A549 (cell line): ENCODE measurements around the gene ZNF740. TPM values are rescaled to one million over a fixed set of nuclear protein-coding genes. Genes with fewer than 3 reads are reported as not detected.
"Not testable (repeated sequence)": the region's sequence is repeated elsewhere in the genome, so short reads cannot be mapped to it uniquely, and the experiment has no call there.

Experiments
- ATAC-seq, 2 experiments: fragments of 200-7000 bp in 1 of 2; fragments of >200 bp in 1 of 2; cut with Nextera tagmentation in 1 of 2; cut with Tn5 transposase in 1 of 2; 3 replicates each; pipeline versions ENCODE4 v1.8.0 to v1.9.1; 2018 to 2020; ENCODE audit warnings: mild to moderate bottlenecking in 1 of 2, moderate library complexity in 1 of 2
- CTCF ChIA-PET: fragments of 300-600 bp; sonication (Branson Sonifier 250); formaldehyde crosslinking; extraction: SDS; loops from one replicate; lab custom pipeline; 2021; ENCODE audit warnings: antibody characterized with exemption, inconsistent platforms; lab: Yijun Ruan, JAX
- POLR2A ChIA-PET: fragments of 350-600 bp; formaldehyde crosslinking; extraction: SDS; loops from one replicate; lab custom pipeline; 2021; ENCODE audit warnings: antibody characterized with exemption, inconsistent platforms; lab: Yijun Ruan, JAX
- DNase-seq, 2 experiments: peaks; one replicate each; pipeline versions ENCODE4 v3.0.0 to v3.0.0-alpha.2; 2011 to 2016; ENCODE audit warnings: low read depth in 1 of 2, low spot score in 1 of 2
- FAIRE-seq: peaks from 2 replicates; lab custom pipeline; 2011; peaks lifted over from hg19 to GRCh38; lab: Jason Lieb, UNC
- H3K27ac ChIP-seq, 2 experiments: fragments of >200 bp; sonication (Bioruptor Twin); formaldehyde crosslinking; 3 replicates each; pipeline ENCODE4 v1.5.1; 2016 to 2017
- H3K4me1 ChIP-seq: fragments of >200 bp; sonication (Bioruptor Twin); formaldehyde crosslinking; 3 replicates; pipeline ENCODE4 v1.6.1; 2016
- H3K4me2 ChIP-seq: fragments of >200 bp; sonication (Bioruptor Twin); formaldehyde crosslinking; 3 replicates; pipeline ENCODE4 v1.6.1; 2016
- H3K4me3 ChIP-seq: fragments of >200 bp; sonication (Bioruptor Twin); formaldehyde crosslinking; 3 replicates; pipeline ENCODE4 v1.5.1; 2016
- H3K9me3 ChIP-seq: fragments of >200 bp; sonication (Bioruptor Twin); formaldehyde crosslinking; 3 replicates; pipeline ENCODE4 v1.6.1; 2016
- CHD2 ChIP-seq: fragments of 150-350 bp; IDR thresholded peaks from 2 replicates; pipeline ENCODE4 v1.6.1; 2014; ENCODE audit warnings: low read length; ENCODE audit not compliant: partially characterized antibody
- EP300 ChIP-seq, 2 experiments: fragments of >200 bp; sonication (Bioruptor Twin); formaldehyde crosslinking; IDR thresholded peaks; 2 replicates in 1 of 2; 3 replicates in 1 of 2; pipeline ENCODE4 v1.6.1; 2016 to 2017
- ESRRA ChIP-seq: fragments of 150-350 bp; IDR thresholded peaks from 2 replicates; pipeline ENCODE4 v1.6.1; 2014; ENCODE audit warnings: mild to moderate bottlenecking, low read length, borderline replicate concordance
- FOSB ChIP-seq: fragments of 250-450 bp; sonication (Bioruptor Pico); IDR thresholded peaks from 2 replicates; pipeline ENCODE4 v1.5.0; 2020; ENCODE audit warnings: mild to moderate bottlenecking, moderate library complexity
- FOSL2 ChIP-seq, 2 experiments: fragments of 450-650 bp in 1 of 2; fragments of >200 bp in 1 of 2; sonication (Bioruptor Twin) in 1 of 2; formaldehyde crosslinking; IDR thresholded peaks; 2 replicates each; pipeline versions ENCODE4 v1.5.0 to v1.6.1; 2016 to 2020; ENCODE audit warnings: mild to moderate bottlenecking in 1 of 2, moderate library complexity in 1 of 2
- GATA3 ChIP-seq: IDR thresholded peaks from 2 replicates; pipeline ENCODE4 v1.6.1; 2012; ENCODE audit warnings: borderline replicate concordance
- HOXA7 ChIP-seq: fragments of 250-450 bp; sonication (Bioruptor Pico); IDR thresholded peaks from 2 replicates; pipeline ENCODE4 v1.5.0; 2020; ENCODE audit warnings: mild to moderate bottlenecking, moderate library complexity
- HOXB13 ChIP-seq: fragments of 250-450 bp; sonication (Bioruptor Pico); IDR thresholded peaks from 2 replicates; pipeline ENCODE4 v1.5.0; 2020; ENCODE audit warnings: low read depth, mild to moderate bottlenecking, moderate library complexity
- JUNB ChIP-seq: fragments of >200 bp; sonication (Bioruptor Twin); formaldehyde crosslinking; IDR thresholded peaks from 2 replicates; pipeline ENCODE4 v1.6.1; 2016
- KDM1A ChIP-seq: fragments of 200-600 bp; sonication (generic); IDR thresholded peaks from 2 replicates; pipeline ENCODE4 v1.6.1; 2016; ENCODE audit warnings: low read depth, mild to moderate bottlenecking
- KDM5A ChIP-seq: fragments of 200-600 bp; sonication (generic); IDR thresholded peaks from 2 replicates; pipeline ENCODE4 v1.6.1; 2016; ENCODE audit warnings: antibody characterized with exemption, mild to moderate bottlenecking
- MAFK ChIP-seq: fragments of 450-650 bp; IDR thresholded peaks from 2 replicates; pipeline ENCODE4 v1.6.1; 2014; ENCODE audit not compliant: partially characterized antibody
- NFE2L2 ChIP-seq: fragments of 150-350 bp; conservative IDR thresholded peaks from 2 replicates; pipeline ENCODE4 v1.6.1; 2014; ENCODE audit warnings: low read length
- PHF8 ChIP-seq: fragments of 200-600 bp; sonication (generic); IDR thresholded peaks from 2 replicates; pipeline ENCODE4 v1.6.1; 2016; ENCODE audit warnings: low read depth, mild to moderate bottlenecking, antibody characterized with exemption, moderate library complexity, borderline replicate concordance
- POLR2AphosphoS2 ChIP-seq: conservative IDR thresholded peaks from 2 replicates; pipeline ENCODE4 v1.6.1; 2012; ENCODE audit warnings: low read length, improper control_type of control experiment, inconsistent platforms
- RCOR1 ChIP-seq: fragments of 150-350 bp; IDR thresholded peaks from 2 replicates; pipeline ENCODE4 v1.6.1; 2014; ENCODE audit warnings: antibody characterized with exemption, low read length, low read depth
- RFX5 ChIP-seq: fragments of 450-650 bp; IDR thresholded peaks from 2 replicates; pipeline ENCODE4 v1.7.1; 2014; ENCODE audit warnings: antibody characterized with exemption, mild to moderate bottlenecking, moderate library complexity
- SREBF2 ChIP-seq: fragments of 450-650 bp; IDR thresholded peaks from 2 replicates; pipeline ENCODE4 v1.6.1; 2014; ENCODE audit warnings: mild to moderate bottlenecking, moderate library complexity
- ZC3H11A ChIP-seq: fragments of 450-650 bp; IDR thresholded peaks from 2 replicates; pipeline ENCODE4 v1.6.1; 2014; ENCODE audit warnings: antibody characterized with exemption, mild to moderate bottlenecking
- ZSCAN20 ChIP-seq: fragments of 250-450 bp; sonication (Bioruptor Pico); IDR thresholded peaks from 2 replicates; pipeline ENCODE4 v1.8.0; 2022; ENCODE audit warnings: mild to moderate bottlenecking, moderate library complexity
- WGBS: methylation state at CpG from one replicate; pipeline ENCODE4 v1.1.6; 2017; ENCODE audit errors: missing lambda C conversion rate; 5-methylcytosine and 5-hydroxymethylcytosine counted together
- polyA plus RNA-seq, 4 experiments: library from polyadenylated mRNA; depleted of rRNA in 3 of 4; stranded (reverse); fragments of >200 nt; fragmentation: RNase III in 1 of 4; extraction: RNeasy Plus Mini Kit Qiagen cat#74134 plus additional on column Dnase treatment in 1 of 4; gene quantifications; 2 replicates in 3 of 4; 3 replicates in 1 of 4; pipeline ENCODE4 v1.2.3, GENCODE V29; 2011 to 2017
- TF ChIP-seq, protein P1 (sequence below): IDR thresholded peaks from 2 replicates; pipeline ENCODE4 v1.6.1; 2012
- TF ChIP-seq, protein P2 (sequence below): fragments of >200 bp; sonication (Bioruptor Twin); formaldehyde crosslinking; IDR thresholded peaks from 3 replicates; pipeline ENCODE4 v1.5.1; 2016
- TF ChIP-seq, protein P3 (sequence below): fragments of 250-450 bp; sonication (Bioruptor Pico); IDR thresholded peaks from 2 replicates; pipeline ENCODE4 v1.5.0; 2021; ENCODE audit warnings: mild to moderate bottlenecking, moderate library complexity, borderline replicate concordance
- TF ChIP-seq, protein P4 (sequence below): fragments of 150-350 bp; IDR thresholded peaks from 2 replicates; pipeline ENCODE4 v1.6.1; 2014; ENCODE audit warnings: low read depth, mild to moderate bottlenecking, low read length
- TF ChIP-seq, protein P5 (sequence below): fragments of >200 bp; sonication (Bioruptor Twin); formaldehyde crosslinking; IDR thresholded peaks from 2 replicates; pipeline ENCODE4 v1.6.1; 2016

ZNF740 gene
- polyA plus RNA-seq, 2 of the 4 experiments (the other 2 are of a cell fraction) = 15.1 to 28.8 TPM

DNA sequence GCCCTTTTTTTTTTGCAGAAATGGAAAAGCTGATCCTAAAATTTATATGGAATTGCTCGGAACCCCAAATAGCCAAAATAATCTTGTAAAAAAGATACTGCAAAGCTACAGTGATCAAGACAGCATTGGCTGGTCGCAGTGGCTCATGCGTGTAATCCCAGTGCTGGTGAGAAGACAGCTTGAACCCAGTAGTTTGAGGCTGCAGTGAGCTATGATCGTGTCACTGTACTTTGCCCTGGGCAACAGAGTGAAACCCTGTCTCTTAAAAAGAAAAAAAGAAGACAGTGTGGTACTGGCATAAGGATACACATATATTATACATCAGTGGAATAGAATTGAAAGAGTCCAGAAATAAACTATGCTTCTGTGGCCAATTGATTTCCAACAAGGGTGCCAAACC is 21.1 kb downstream of the ZNF740 start:
- FAIRE-seq (no peak), DNase-seq (no peak), ATAC-seq (no peak)
- TF ChIP-seq ZSCAN20 (CRISPR knock-in tag) (no peak), KDM1A (no peak), CHD2 (no peak), ESRRA (no peak)
- Histone ChIP-seq H3K9me3 (no peaks in the 10 kb centered on the region), H3K4me3 (no peak overlapping the region), H3K4me2 (no peak overlapping the region), H3K27ac (no peak overlapping the region), H3K4me1 (peaks cover 13% of the 10 kb centered on the region)
- ChIA-PET POLR2A (no interaction called here), CTCF (interaction anchor here (0.9 to 36.2 kb wide), 7 partner anchors 10 to 154 kb away, joined by 3 to 1046 read pairs (median 163); partner anchors contain the start of genes CSAD, ITGB7, MYG1 and PFDN5)
- 67% methylated on average over 4 of the region's 4 CpGs for WGBS

DNA sequence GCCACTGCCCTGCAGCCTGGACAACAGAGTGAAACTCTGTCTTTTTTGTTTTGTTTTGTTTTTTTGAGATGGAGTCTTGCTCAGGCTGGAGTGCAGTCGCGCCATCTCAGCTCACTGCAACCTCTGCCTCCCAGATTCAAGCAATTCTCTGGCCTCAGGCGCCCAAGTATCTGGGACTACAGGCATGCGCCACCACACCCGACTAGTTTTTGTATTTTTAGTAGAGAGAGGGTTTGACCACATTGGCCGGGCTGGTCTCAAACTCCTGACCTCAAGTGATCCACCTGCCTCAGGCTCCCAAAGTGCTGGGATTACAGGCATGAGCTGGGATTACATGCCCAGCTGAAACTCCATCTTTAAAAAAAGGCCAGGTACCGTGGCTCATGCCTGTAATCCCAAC is 21.8 kb downstream of the ZNF740 start:
- H3K4me2 ChIP-seq, H3K27ac ChIP-seq, FAIRE-seq, ATAC-seq, POLR2A ChIA-PET, H3K9me3 ChIP-seq, DNase-seq, H3K4me3 ChIP-seq: not testable (repeated sequence)
- peaks cover 11% of the 10 kb centered on the region for H3K4me1 ChIP-seq
- WGBS = 77% methylated on average over 7 of the region's 7 CpGs
- CTCF ChIA-PET = interaction anchor here (1.7 to 36.2 kb wide), 6 partner anchors 9 to 137 kb away, joined by 5 to 1046 read pairs (median 307); partner anchors contain the start of genes CSAD, ITGB7, MYG1 and PFDN5

DNA sequence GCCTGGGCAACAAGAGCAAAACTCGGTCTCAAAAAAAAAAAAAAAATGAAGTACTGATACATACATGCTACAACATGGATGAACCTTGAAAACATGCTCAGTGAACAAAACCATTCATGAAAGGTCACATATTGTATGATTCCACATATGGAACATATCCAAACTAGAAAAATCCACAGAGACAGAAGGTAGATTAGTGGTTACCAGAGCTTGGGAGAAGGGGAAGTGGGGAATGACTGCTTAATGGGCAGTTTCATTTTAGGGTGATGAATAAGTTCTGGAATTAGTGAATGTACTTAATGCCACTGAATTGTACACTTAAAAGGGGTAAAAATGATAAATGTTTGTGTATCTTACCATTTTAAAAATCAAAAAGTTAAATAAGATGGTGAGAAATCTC is 23.8 kb downstream of the ZNF740 start:
- TF ChIP-seq ZC3H11A = no peak
- TF ChIP-seq, protein P1, sequence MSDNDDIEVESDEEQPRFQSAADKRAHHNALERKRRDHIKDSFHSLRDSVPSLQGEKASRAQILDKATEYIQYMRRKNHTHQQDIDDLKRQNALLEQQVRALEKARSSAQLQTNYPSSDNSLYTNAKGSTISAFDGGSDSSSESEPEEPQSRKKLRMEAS = no peak
- no peak for TF ChIP-seq RFX5
- no peak for TF ChIP-seq EP300 (IDR thresholded peaks at IDR 0.05)
- no peak for TF ChIP-seq PHF8
- TF ChIP-seq, protein P2, sequence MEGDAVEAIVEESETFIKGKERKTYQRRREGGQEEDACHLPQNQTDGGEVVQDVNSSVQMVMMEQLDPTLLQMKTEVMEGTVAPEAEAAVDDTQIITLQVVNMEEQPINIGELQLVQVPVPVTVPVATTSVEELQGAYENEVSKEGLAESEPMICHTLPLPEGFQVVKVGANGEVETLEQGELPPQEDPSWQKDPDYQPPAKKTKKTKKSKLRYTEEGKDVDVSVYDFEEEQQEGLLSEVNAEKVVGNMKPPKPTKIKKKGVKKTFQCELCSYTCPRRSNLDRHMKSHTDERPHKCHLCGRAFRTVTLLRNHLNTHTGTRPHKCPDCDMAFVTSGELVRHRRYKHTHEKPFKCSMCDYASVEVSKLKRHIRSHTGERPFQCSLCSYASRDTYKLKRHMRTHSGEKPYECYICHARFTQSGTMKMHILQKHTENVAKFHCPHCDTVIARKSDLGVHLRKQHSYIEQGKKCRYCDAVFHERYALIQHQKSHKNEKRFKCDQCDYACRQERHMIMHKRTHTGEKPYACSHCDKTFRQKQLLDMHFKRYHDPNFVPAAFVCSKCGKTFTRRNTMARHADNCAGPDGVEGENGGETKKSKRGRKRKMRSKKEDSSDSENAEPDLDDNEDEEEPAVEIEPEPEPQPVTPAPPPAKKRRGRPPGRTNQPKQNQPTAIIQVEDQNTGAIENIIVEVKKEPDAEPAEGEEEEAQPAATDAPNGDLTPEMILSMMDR = no peak
- no peak for FAIRE-seq
- 84% methylated on average over 1 of the region's 1 CpG for WGBS
- H3K4me2 ChIP-seq = no peak overlapping the region
- ChIA-PET CTCF (interaction anchor here (1.4 to 36.2 kb wide), 6 partner anchors 7 to 138 kb away, joined by 4 to 1046 read pairs (median 307); partner anchors contain the start of genes CSAD, ITGB7, MYG1 and PFDN5), POLR2A (no interaction called here)
- no peaks in the 10 kb centered on the region for H3K9me3 ChIP-seq
- ATAC-seq = no peak
- no peak for DNase-seq
- H3K4me1 ChIP-seq = no peaks in the 10 kb centered on the region
- H3K4me3 ChIP-seq = no peak overlapping the region
- H3K27ac ChIP-seq = no peak overlapping the region

DNA sequence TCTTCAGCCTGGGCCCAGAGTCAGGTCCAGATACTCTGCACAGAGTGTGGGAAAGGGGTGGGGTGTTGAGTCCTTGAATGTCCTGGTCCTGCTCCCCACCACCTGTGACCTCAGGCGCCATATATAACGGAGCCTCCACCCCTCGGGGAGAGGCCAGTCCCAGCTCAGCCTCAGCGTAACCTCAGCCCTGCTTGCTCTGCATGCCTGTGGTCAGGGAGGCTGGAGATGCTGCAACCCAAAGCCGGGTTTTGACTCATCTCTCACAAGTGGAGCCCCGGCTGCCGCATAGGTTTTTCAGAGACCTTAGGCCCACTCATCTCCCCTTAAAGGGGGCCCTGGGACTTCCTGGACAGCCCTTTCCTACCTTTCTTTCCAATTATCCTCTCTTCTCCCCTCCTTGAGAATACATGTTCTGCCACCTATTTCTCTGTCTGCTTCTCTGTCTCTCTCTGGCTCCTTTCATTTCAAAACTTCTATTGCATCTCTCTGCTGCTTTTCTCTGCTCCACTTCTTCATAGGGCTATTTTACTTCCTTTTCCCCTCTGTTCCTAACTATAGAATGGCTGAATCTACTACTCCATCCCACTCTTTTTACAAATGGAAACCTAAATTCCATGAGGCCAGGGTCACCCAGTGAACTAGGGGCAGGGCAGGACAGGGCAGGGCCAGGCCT is 25.4 kb downstream of the ZNF740 start:
- no peak overlapping the region for H3K4me2 ChIP-seq
- DNase-seq = no peak
- TF ChIP-seq FOSL2 (IDR thresholded peaks at IDR 0.05) (no peak), FOSL2 (CRISPR knock-in tag; IDR thresholded peaks at IDR 0.05) (no peak), ZC3H11A (no peak), POLR2AphosphoS2 (no peak), RCOR1 (no peak), HOXB13 (no peak), RFX5 (no peak), NFE2L2 (no peak), SREBF2 (no peak), KDM1A (no peak), KDM5A (no peak), JUNB (no peak), GATA3 (no peak), MAFK (no peak), EP300 (IDR thresholded peaks at IDR 0.05) (no peak), HOXA7 (CRISPR knock-in tag) (no peak), FOSB (CRISPR knock-in tag) (no peak)
- TF ChIP-seq, protein P3, sequence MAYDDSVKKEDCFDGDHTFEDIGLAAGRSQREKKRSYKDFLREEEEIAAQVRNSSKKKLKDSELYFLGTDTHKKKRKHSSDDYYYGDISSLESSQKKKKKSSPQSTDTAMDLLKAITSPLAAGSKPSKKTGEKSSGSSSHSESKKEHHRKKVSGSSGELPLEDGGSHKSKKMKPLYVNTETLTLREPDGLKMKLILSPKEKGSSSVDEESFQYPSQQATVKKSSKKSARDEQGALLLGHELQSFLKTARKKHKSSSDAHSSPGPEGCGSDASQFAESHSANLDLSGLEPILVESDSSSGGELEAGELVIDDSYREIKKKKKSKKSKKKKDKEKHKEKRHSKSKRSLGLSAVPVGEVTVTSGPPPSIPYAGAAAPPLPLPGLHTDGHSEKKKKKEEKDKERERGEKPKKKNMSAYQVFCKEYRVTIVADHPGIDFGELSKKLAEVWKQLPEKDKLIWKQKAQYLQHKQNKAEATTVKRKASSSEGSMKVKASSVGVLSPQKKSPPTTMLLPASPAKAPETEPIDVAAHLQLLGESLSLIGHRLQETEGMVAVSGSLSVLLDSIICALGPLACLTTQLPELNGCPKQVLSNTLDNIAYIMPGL = no peak
- TF ChIP-seq, protein P4, sequence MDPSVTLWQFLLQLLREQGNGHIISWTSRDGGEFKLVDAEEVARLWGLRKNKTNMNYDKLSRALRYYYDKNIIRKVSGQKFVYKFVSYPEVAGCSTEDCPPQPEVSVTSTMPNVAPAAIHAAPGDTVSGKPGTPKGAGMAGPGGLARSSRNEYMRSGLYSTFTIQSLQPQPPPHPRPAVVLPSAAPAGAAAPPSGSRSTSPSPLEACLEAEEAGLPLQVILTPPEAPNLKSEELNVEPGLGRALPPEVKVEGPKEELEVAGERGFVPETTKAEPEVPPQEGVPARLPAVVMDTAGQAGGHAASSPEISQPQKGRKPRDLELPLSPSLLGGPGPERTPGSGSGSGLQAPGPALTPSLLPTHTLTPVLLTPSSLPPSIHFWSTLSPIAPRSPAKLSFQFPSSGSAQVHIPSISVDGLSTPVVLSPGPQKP = no peak
- TF ChIP-seq, protein P5, sequence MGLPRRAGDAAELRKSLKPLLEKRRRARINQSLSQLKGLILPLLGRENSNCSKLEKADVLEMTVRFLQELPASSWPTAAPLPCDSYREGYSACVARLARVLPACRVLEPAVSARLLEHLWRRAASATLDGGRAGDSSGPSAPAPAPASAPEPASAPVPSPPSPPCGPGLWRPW = no peak
- H3K4me3 ChIP-seq = no peak overlapping the region
- FAIRE-seq = no peak
- no peaks in the 10 kb centered on the region for H3K4me1 ChIP-seq
- H3K27ac ChIP-seq = no peak overlapping the region
- WGBS = 61% methylated on average over 7 of the region's 7 CpGs
- CTCF ChIA-PET = interaction anchor here (0.7 to 36.2 kb wide), 7 partner anchors 5 to 107 kb away, joined by 3 to 1046 read pairs (median 216); partner anchors contain the start of genes CSAD, ITGB7, MYG1 and PFDN5
- no peaks in the 10 kb centered on the region for H3K9me3 ChIP-seq
- peak; percentile 62 to 64 for ATAC-seq
- POLR2A ChIA-PET = no interaction called here
